Stimulated activated CD8-positive, alpha-beta memory T cell treated with anti-CD3 and anti-CD28 coated beads, Interleukin-4, amount 100 ng/mL, for 24 hours (primary cell): ENCODE measurements around the gene TMEM186.
"Not testable (repeated sequence)": the region's sequence is repeated elsewhere in the genome, so short reads cannot be mapped to it uniquely, and the experiment has no call there.

Source experiments
- DNase-seq: peaks from one replicate; pipeline ENCODE4 v3.0.0-alpha.2; 2020; ENCODE audit warnings: low read depth

The TMEM186 gene

DNA sequence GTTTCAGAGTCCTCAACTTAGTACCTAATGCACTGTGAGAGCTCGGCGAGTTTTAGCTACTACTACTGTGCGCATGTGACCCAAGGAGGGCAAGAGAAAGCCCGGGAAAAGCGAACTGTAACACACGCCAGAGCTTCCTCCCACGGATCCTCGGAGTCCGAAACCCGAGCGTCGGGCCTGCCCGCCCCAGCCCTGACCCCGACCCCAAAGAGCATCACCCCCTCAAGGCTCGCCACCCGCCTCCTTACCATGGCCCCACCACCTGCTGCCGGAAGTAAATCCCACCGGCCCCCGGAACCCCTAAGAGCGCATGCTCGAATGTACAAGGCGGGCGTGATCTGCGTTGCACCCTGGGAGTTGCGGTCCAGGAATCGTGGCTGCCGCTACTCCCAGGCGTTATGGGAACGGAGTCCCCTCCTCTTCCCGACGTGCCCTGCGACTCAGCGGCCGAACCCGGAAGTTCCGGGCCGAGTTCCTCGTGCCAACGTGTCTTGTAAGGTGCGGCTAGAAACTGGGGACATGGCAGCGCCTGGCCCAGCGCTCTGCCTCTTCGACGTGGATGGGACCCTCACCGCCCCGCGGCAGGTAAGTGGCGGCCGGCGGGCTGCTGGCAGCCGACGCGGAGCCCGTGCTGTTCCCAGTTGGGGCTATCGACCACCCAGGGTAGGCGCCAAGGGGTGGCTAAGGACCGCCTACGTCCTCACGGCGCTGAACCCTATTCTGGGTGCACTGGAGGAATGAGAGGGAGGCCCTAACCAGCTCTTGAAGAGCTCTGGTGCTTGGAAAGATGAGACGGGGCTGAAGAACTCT, at the start of gene TMEM186, which contains the start of gene PMM2:
TSS of gene TMEM186 (minus strand) at position 276 of the 810 bp plus-strand sequence. CDS start at position 251, 25 bp downstream.
TSS of gene PMM2 (plus strand) at position 476 of the 810 bp plus-strand sequence. CDS start at position 520, 44 bp downstream.
- DNase-seq: peak; percentile 94

DNA sequence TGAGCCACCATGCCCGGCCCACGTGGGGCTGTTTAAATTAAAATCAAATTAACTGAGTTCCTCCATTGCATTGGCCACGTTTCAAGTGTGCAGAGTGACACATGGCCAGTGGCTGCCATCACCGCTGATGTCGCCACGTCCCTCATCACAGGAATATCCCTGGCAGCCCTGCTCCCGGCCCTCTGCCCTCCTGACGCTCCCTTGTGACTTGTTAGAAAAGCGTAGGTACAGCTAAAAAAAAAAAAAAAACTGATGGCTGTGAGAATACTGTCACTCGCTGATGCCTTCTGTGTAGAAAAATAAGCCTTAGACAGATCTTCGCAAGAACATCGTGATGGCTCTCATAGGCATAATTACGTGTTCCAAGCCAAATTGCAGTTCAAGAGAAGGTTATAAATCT, 49.7 kb upstream of the TMEM186 start:
- DNase-seq: no peak

DNA sequence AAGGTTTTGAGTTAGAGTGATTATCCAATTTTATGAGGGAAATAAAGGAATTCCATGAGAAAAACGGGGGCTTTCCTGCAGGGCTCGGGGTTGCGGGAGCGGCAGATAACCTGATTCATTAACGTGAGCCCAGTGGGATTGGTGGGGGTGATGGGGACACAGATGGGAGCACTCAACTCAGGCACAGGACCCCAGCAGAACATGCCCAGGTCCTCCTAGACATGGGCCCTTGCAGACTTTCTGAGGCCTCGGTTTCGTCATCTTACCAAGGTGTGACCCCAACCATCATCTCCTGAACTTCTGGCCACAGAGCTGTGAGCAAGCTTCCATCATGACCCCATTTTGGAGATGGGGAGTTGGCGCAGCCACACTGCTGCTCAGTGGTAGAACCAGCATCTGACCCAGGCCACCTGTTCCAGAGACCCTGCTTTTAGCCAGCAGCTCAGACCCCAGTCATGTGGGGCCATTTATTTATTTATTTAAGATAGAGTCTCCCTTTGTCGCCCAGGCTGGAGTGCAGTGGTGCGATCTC, 49.0 kb upstream of the TMEM186 start:
- no peak for DNase-seq

- no peak for DNase-seq
Observed at GRCh38 chr16:8845699-8846298, 48.4 kb upstream of the TMEM186 start.

DNA sequence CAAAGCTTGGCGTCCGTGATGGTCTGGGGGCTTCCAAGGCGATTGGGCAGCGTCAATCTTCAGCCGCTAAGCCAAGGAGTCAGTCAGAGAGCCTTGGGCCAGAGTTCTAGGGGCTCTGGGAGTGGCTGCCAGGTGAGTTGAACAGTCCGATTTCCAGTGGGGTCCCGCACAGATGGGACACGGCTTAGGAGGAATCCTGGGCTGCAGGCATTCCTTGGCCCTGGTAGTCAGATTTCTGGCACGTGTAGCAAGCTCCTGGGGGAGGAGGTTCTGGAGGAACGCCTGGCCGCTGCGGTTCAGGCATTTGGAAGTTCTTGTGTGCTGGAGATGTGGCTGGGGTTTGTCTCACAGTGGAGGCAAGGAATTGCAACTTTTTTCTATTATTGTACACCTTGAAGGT, 45.9 kb upstream of the TMEM186 start:
- not testable (repeated sequence) for DNase-seq

DNA sequence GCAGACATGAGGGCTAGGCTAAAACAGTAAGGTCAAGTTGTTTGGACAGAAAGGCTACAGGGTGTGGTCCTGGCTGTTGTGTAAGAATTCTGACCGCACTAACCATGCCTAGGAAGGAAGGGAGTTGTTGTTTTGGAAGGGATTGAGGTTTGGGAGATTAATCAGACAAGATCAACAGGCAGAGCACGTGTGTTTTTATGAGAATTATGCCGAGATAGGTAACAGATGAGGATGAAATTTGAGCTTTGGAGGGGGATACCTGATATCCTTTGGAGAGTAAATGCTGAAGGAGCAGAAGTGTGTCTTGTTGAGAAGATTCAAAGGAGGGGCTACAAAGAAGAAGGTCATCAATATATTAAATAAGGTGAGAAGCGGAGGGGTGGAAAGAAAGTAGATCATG, 44.6 kb upstream of the TMEM186 start:
- DNase-seq: not testable (repeated sequence)

GRCh38 chr16:8837594-8837993, 40.2 kb upstream of the TMEM186 start:
- not testable (repeated sequence) for DNase-seq

- not testable (repeated sequence) for DNase-seq
Observed at GRCh38 chr16:8836797-8837196, 39.4 kb upstream of the TMEM186 start.

GRCh38 chr16:8832717-8833105, 35.3 kb upstream of the TMEM186 start:
- DNase-seq: no peak

GRCh38 chr16:8831871-8832716, 34.7 kb upstream of the TMEM186 start:
- DNase-seq: no peak

- DNase-seq: no peak
Observed at GRCh38 chr16:8831450-8831849, 34.0 kb upstream of the TMEM186 start.

GRCh38 chr16:8828541-8829165, 31.2 kb upstream of the TMEM186 start:
- DNase-seq: no peak

DNA sequence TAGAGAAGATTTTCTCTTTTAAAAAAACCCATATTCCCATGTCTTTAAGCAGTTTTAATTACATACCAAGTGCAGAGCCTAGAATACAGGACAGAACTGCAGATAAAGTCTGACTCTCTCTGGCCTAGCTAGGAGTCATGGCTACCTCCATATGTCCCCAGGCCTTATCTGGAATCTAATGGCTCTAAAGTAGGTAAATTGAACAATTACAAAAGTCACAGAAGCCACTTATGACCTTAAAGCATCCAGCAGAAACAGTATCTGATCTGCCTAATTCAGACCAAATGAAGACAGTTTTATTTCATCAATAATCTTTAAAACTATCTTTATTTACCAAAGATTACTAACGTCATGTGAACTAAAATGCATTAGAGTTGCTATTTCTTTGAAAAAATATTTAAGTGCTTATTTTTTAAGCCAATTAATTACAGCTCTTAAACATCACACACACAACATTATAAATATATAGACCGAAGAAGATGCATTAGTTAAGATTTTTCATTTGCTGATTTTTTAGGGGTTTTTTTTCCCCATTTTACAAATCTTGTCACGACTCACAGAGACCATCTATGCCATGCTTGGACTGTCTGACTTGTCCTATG, 28.9 kb upstream of the TMEM186 start:
- DNase-seq: no peak

DNA sequence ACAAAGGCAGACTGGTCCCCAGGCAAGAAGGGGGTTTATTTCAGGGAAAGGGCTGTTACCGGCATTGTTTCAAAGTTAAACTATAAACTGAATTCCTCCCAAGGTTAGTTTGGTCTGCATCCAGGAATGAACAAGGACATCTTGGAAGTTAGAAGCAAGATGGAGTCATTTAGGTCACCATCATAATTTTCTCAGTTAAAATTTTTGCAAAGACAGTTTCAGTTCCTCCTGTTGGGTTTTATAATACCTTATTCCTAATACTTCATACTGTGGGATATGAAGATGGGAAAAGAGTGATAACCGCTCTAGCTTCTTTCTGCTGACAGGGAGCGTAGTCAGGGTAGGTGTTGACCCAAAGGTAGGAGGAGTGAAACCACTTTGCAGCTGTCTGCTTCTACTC, 25.0 kb upstream of the TMEM186 start:
- no peak for DNase-seq

DNA sequence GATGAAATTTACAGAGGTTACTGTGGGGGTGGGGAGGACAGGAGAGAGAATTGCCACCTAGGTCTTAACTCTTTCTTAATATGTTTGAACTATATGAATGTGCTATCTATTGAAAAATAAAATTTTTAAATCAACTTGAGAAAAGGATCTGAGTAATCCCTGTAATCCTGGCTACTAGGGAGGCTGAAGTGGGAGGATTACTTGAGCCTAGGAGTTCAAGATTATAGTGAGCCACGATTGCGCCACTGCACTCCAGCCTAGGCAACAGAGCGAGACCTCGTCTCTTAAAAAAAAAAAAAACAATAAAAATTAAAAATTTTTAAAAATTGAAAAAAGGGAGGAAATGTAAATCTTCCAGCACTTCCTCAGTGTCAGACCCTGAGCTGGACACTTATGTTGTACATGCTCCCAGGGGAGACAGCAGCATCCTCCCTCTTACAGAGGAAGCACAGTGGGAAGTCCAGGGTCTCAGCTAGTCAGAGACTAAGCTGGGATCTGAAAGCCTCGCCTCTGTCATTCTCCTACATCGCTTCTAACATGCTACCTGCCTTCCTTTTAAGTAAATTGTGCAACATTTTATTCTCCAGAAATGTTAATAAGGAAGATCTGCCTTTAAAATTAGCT, 22.1 kb upstream of the TMEM186 start:
- DNase-seq: no peak

GRCh38 chr16:8818504-8819270, 21.2 kb upstream of the TMEM186 start:
- DNase-seq: no peak

DNA sequence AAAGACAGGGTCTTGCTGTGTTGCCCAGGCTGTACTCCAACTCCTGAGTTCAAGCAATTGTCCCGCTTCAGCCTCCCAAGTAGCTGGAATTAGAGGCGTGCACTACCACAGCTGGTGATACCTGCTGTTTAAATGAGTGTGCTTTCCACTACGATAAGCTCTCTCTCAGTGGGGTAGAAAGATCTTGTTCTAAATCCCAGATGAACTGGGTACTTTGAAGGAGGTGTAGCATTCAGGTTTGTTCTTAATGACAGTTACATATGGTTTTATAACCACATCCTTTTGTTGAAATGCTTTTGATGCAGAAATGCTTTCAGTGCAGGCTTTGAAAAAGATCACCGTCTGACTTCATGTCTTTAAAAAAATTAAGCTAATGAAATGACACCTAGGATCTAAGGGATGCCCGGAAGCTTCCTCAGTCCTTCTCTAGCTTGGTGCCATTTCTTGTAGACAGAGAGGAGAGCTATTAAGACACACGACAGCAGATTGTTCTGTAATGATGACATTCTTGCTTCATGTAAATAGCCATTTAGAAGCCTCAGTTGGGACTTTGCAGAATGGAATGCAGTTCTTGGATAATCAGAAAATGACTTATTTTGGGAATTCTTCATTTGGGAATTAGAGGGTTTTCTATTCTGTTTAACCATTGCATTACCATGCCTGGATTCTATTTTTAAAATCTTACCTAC, 19.7 kb upstream of the TMEM186 start:
- DNase-seq: no peak

GRCh38 chr16:8814095-8814806, 16.8 kb upstream of the TMEM186 start:
- DNase-seq: no peak
